Measurements from ENCODE around the gene IGFBP5. TPM values are rescaled to one million over a fixed set of nuclear protein-coding genes. Genes with fewer than 3 reads are reported as not detected.

IGFBP5 gene
- total RNA-seq, 3 donors from 2014 or later: 36.4 to 628 (median 95.9) TPM

DNA sequence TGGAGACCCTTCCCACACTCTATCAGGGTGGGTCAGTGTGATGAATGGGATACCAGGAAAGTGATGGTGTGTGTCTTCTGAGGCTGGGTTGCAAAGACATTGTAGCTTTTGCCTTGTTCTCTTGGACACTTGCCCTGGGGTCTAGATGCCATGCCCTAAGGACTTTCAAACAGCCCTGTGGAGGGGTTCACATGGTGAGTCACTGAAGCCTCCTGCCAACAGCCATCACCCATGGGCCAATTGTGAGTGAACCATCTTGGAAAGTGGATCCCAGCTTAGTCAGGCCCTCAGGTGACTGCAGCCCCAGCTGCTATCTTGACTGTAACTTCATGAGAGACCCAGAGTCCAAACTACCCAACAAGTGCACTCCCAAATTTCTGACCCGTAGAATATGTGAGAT is 25.8 kb upstream of the IGFBP5 start:
- no peak for DNase-seq
- Histone ChIP-seq H3K4me3 (no peak overlapping the region), H3K9me3 (no peaks in the 10 kb centered on the region), H3K4me1 (ENCODE audit: low read depth) (no peaks in the 10 kb centered on the region), H3K36me3 (ENCODE audit: low read depth) (no peaks in the 10 kb centered on the region)
- TF ChIP-seq, protein P1, sequence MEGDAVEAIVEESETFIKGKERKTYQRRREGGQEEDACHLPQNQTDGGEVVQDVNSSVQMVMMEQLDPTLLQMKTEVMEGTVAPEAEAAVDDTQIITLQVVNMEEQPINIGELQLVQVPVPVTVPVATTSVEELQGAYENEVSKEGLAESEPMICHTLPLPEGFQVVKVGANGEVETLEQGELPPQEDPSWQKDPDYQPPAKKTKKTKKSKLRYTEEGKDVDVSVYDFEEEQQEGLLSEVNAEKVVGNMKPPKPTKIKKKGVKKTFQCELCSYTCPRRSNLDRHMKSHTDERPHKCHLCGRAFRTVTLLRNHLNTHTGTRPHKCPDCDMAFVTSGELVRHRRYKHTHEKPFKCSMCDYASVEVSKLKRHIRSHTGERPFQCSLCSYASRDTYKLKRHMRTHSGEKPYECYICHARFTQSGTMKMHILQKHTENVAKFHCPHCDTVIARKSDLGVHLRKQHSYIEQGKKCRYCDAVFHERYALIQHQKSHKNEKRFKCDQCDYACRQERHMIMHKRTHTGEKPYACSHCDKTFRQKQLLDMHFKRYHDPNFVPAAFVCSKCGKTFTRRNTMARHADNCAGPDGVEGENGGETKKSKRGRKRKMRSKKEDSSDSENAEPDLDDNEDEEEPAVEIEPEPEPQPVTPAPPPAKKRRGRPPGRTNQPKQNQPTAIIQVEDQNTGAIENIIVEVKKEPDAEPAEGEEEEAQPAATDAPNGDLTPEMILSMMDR (IDR thresholded peaks at IDR 0.05): no peak
- intact Hi-C loops (cut with DNase I, micrococcal nuclease): no loop called here
- ATAC-seq: no peak

DNA sequence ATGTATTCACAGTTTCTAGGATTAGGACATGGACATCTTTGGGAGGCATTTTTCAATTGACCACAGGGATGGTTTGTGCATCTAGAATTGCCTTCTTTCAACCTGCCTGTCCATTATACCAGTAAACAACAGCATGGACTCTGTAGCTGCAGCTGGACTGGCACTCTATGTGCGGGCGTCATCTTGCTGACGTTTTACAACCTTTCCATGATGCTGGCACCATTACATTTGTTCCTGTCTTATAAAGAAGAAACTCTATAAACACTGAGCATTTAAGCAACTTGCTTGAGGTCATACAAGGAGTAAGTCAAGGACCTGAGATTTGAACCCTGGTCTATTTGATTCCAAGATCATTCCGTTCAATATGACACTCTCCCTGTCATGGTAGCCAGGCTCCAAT is 25.4 kb upstream of the IGFBP5 start:
- H3K4me1 ChIP-seq (ENCODE audit: low read depth): no peaks in the 10 kb centered on the region
- no peak overlapping the region for H3K4me3 ChIP-seq
- H3K36me3 ChIP-seq (ENCODE audit: low read depth): no peaks in the 10 kb centered on the region
- DNase-seq (no peak), ATAC-seq (no peak)
- TF ChIP-seq, protein P1 (IDR thresholded peaks at IDR 0.05): no peak
- intact Hi-C loops (cut with DNase I, micrococcal nuclease): no loop called here
- H3K9me3 ChIP-seq: no peaks in the 10 kb centered on the region

DNA sequence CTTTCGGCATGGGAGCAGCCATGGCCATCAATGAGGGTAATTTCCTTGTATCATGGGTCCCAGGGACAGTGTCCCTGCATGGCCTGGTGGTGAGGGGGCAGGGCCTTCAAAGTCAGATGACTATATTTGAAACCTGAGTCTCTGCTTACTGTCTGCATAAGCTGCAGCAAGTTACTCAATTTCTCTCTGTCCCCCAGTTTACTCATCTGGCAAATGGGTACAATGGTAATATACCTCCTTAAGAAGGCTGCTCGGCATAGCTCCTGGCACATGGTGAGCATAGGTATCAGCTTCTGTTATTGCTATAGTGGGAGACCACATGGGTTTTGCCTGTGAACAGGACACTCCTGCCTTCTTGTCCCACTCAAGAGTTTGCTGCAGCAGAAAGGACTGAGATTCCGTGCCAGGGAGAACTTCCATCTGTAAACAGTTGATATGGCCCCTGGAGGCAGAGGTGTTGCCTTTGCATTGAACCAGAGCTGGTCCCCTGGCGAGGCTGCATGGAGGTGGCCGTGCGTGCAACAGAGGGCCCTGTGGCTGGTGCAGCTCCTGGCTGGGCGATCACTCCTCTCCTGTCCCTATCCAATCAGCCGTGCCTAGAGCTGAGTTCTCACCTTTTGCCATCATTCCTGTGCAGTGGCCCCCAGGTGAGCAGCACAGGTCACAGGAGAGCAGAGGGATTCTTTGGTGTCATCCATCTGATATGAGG is 22.7 kb upstream of the IGFBP5 start:
- H3K9me3 ChIP-seq: no peaks in the 10 kb centered on the region
- intact Hi-C loops (cut with DNase I, micrococcal nuclease): no loop called here
- TF ChIP-seq, protein P1 (IDR thresholded peaks at IDR 0.05): no peak
- ATAC-seq (no peak), DNase-seq (no peak)
- no peaks in the 10 kb centered on the region for H3K4me1 ChIP-seq (ENCODE audit: low read depth)
- H3K36me3 ChIP-seq (ENCODE audit: low read depth): no peaks in the 10 kb centered on the region
- H3K4me3 ChIP-seq: no peak overlapping the region

DNA sequence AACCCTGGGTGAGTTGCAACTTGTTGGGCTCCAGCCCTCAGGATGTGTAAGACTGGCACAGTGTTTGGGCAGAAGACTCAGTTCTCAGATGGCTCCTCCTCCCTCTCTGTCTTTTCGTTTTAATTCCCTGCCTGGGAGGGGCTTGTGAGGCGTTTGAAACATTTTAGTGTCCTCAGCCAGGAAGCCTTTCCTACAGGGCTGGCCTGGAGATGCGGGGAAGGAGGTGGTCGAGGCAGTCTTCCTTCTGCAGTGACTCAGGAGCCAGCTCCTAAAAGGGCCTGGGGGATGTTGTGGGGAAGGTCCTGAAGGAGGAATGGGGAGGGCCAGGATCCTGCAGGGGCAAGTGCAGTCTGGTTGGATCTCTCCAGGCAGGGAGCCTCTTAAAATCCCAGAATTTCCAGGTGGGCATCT is 22.1 kb upstream of the IGFBP5 start:
- TF ChIP-seq, protein P1 (IDR thresholded peaks at IDR 0.05): no peak
- intact Hi-C loops (cut with DNase I, micrococcal nuclease): no loop called here
- H3K36me3 ChIP-seq (ENCODE audit: low read depth): no peaks in the 10 kb centered on the region
- no peak for DNase-seq
- no peak for ATAC-seq
- H3K4me1 ChIP-seq (ENCODE audit: low read depth): no peaks in the 10 kb centered on the region
- H3K9me3 ChIP-seq: no peaks in the 10 kb centered on the region
- H3K4me3 ChIP-seq: no peak overlapping the region

DNA sequence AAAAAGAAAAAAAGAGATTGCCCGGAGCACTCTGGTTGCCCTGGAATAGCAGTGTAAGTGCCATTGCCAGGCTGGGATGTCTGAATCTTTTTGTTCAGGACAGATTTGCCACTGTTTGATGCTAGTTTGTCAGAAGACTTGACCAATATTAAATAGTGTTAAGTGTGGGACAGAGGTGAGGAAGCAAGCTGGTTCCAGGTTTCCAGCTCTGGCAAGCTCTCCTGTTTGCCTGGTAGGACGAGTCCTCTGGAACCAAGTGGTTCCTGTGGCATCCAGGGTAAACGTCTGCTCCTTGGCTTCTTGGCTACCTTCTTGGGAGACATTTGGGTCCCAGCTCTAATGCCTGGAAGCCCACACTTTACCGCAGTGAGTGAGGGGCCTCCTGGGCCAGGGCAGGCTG is 20.8 kb upstream of the IGFBP5 start:
- Histone ChIP-seq H3K36me3 (ENCODE audit: low read depth) (no peaks in the 10 kb centered on the region), H3K4me1 (ENCODE audit: low read depth) (no peaks in the 10 kb centered on the region), H3K4me3 (no peak overlapping the region), H3K9me3 (no peaks in the 10 kb centered on the region)
- no peak for DNase-seq
- intact Hi-C loops (cut with DNase I, micrococcal nuclease): no loop called here
- ATAC-seq: no peak
- TF ChIP-seq, protein P1 (IDR thresholded peaks at IDR 0.05): no peak
